SW480 (cell line): Measurements from ENCODE around the gene ZBTB22.

Source experiments
- DNase-seq: peaks from one replicate; pipeline ENCODE4 v3.0.0-alpha.2; 2016; ENCODE audit warnings: low spot score

The ZBTB22 gene

DNA sequence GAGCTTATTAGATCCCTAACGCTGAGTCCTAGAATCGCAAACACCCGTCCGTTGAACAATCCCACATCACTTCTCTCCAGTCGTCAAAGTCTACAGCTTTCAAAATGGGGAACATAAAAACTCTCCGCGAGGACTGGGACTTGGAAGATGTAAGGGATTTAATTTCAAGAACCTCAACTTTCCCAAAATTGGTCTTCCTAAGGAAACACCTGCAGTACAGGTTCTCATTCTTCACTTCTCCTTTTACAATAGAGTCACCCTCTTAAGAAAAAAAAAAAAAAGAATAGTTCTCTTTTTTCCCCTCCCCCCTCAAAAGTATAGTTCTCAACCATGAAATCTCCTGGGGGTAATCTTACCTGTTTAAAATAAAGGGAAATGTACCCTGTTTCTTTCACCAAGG is 6.6 kb upstream of the ZBTB22 start:
- no peak for DNase-seq

DNA sequence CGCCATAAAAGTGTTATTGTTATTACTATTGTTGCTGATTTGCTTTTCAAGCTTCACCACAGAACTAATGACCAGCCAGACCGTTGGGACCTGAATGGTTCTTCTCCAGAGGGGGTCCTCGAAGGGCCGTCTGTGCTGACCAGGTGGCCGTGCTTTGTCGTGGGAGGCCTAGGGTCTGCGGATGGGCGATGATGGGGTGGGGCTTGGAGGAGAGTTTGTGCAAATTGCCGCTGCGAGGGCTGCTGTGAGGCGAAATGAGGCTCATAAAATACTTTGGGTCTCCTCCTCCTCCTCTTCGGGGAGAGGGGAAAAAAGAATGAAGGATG is 6.0 kb upstream of the ZBTB22 start:
- no peak for DNase-seq

DNA sequence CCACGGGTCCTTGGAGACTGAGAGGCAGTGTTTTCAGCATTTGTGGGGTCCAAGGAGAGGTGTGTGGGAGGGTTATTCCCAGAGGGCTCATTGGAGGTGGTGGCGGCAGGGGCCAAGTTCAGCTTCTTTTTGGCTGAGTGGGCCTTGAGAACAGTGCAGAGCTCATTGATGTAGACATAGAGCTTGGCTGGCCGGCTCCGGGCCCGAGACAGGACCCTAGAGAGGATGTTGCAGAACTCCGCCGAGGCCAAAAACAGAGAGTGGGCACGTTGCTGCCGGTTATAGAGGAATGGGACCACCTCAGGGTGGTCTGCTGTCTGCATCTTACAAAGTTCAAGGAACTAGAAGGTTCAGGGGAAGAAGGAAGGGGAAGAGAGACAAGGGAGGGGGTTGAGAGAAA is 3.7 kb upstream of the ZBTB22 start:
- no peak for DNase-seq

DNA sequence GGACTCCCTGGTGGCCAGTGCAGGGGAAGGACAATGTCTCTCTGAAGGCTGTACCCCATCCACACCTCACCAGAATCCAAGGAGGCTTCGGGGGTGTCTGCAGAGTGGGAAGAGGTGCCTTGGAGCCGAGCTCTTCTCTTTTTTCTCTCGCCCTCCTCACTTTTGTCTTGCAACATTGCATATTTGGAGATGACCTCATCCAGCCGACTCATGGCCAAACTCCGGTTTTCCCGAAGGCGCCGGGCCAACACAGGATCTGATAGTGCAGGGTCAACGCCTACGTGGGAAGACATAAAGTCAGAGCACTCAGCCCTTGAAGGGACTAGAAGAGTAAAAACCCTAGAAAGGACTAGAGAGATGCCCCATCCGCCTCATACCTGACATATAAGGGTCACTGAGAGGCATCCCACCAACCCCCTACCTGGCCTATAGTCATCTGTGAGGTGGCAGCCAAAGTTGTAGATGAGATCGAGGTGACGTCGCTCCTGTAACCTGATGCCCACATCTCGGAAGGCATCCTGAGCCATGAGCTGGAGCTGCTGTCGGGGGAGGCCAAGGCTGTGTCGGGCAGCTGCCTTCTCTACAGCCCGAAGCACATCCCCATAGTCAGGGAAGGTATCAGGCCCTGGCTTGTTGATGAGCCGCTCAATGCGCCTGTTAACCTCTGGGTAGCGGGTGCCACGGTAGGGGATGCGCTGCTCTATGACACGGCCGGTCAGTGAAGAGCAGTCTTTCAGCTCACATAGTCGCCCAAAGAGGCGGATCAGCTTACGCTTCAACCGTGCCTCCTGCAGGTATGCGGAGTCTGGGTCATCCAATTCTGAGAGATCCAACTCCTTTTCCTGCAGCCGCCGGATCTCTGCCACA is 3.0 kb upstream of the ZBTB22 start:
- no peak for DNase-seq

DNA sequence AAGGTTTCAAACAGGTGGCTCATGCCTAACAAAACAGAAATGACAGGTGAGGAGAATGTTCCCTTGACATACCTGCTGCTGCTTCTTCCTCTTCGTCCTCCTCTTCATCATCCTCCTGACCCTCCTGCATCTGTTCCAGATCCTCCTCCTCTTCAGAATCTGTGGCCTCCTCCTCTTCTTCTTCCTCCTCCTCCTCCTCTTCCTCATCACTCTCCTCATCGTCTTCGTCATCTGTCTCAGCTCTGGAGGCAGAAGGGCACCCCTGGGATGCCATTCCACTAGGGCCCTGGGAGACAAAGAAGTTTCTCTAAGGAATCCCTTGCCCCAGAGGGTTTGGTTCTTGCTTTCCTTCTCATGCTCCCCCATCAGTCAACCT is 2.4 kb upstream of the ZBTB22 start:
- no peak for DNase-seq

DNA sequence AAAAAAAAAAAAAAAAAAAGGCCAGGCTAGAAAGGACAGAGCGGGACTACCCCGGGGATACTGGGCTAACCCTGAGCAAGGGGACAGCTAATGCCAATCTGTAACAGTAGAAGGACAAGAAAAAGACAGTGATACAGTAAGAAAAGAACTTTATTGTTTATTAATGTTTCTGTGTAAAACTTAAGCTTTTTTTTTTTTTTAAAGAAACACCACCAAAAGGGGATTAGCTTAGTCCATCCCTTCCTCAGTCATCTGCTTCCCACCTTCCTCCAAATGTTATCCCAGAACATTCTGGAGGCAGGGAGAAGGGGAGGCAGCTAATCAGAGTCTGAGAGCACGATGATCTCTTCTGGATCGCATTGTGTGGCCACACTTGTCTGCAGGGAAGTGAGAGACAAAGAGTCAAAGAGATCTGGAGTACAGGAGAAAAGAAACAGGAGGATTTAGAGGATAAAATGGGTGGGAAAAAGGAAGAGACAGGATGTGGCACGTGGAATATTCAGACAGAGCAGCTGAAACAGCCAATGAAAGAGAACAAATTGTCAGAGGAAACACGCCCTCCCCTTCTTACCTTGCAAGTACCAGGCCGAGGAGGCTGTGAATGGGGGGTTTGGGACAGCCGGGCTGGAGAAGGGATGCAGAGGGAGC is 1.0 kb upstream of the ZBTB22 start:
- no peak for DNase-seq

DNA sequence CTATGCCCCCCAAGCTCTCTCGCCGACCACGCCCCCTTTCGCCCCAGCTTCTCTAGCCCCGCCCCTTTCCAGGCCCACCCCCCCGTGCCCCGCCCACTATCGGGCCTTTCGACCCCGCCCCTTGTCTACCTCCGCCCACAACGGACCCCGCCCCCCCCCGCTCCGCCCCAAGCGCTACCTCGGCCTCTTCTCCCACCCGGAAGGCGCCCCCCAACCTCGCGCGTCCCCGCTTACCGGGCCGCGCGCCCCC is 200 bp downstream of the ZBTB22 start:
- no peak for DNase-seq

DNA sequence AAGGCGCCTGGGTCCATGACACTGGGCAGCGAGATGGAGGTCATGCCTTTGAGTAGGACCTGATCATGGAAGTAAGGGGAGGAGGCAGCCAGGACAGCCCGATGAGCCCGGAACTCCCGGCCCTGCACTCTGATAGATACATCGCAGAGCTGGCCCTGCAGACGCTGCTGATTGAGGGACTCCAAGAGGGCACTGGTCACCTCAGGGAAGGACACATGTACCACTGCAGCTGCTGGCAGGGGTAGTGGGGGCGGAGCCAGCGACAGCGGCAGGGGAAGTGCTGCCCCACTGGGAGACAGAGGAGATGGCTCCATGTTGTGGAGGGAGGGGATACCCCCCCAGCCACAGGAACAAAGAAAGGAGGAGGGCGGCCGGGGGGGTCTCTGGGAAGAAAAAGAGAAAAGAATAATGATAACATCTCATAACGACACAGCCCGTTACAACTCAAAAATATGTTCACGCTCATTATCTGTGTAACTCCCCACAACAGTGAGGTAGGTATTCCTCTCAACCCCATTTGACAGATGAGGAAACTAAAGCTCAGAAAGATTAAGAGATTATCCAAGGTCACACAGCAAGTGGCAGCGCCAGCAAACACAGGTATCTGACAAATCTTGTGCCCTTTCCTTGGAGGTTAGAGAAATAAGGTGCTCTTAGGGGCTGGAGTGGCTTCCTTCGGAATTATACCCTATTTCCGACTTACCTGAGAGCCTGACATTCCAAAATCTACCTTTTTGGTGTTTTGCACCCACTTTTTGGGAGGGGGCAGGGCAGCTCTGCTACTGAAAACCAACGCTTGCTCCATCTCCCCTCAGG is 733 bp downstream of the ZBTB22 start:
- DNase-seq: no peak

DNA sequence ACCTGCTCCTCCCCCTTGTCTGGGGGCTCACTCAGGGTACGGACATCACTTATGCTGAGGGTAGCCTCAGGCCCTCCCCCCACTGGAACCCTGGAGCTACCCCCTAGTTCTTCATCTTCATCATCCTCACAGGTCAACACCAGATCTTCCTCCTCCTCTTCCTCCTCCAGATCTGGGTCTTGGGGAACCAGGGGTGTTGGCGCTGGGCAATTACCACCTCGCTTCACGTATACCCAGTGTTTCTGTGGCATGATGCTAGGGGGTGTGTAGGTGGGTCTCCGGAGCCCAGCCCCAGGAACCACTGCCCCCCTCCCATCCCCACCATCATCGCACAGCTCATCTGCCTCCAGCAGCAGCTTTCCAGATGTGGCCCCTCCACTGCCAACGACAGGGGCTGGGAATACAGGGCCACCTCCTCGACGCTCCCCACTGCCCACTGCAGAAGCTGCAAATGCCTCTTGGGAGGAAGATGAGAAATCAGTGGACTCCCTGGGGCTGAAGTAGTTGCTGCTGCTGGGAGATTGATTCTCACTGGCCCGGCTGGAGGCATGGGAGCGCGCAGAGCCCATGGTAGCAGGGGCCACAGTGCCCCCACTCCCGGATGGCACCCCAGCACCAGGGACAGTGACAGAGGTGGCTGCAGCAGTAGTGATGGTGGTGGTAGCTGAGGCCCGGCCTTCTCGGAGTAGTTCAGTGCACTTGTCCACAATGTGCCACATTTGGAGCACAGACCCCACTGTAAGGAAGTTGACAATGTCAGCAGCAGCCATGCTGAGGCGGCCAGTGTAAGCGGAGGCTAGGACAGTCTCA is 1.5 kb downstream of the ZBTB22 start:
- DNase-seq: no peak

DNA sequence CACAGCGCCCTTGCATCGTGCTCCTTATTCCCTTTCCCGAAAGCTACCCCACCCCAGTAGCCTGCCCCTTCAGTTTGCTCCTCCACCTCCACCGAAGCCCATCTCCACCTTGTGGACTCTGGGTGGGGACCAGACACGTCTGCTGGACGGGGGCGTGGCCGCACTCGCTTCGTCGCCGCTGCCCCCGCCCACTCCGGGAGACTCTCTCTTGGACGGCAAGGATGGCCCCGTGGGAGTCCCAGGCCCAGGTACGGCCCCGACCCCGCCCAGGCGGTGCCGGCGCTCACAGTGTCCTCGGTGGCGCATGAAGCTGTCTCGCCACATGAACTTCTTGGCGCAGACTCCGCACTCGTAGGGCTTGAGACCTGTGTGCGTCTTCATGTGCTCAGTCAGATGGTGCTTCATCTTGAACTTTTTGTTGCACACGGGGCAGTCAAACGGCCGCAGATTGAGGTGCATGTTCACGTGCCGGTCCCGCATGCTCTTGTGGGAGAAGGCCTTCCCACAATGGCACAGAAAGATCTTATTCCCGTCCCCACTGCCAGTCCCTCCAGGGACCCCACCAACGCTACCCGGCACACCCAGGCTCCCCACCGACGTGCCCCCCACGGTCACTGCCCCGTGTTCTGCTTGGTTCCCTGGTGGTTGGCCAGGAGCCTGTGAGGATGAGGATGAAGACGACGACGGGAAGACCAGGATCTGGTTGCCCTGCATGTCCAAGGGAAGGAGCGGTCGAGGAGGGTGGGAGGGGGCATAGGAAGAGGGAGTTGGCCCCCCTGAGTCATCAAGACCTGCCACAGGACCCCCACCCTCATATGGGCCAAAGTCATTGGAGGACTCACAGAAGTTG is 2.4 kb downstream of the ZBTB22 start:
- peak; percentile 15 for DNase-seq

DNA sequence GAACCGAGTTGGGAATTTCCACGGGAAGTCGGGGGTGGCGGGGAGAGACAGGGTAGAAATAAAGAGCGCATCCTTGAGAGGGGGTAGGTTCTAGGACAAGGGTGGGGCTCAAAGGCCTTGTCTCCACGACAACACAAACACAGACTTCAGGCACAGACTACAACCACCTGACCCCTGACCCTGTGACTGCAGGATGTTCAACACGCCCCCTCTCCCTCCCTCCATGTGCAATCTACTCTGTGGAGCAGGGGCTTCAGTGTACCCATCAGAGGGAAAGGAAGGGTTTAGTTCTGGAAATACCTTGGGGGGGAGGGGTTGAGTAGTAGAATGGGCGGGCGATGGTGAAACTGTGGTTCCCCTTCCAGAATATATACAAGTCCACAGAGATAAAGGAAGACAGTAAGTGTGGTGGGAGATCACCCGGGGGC is 3.0 kb downstream of the ZBTB22 start:
- peak; percentile 58 for DNase-seq

DNA sequence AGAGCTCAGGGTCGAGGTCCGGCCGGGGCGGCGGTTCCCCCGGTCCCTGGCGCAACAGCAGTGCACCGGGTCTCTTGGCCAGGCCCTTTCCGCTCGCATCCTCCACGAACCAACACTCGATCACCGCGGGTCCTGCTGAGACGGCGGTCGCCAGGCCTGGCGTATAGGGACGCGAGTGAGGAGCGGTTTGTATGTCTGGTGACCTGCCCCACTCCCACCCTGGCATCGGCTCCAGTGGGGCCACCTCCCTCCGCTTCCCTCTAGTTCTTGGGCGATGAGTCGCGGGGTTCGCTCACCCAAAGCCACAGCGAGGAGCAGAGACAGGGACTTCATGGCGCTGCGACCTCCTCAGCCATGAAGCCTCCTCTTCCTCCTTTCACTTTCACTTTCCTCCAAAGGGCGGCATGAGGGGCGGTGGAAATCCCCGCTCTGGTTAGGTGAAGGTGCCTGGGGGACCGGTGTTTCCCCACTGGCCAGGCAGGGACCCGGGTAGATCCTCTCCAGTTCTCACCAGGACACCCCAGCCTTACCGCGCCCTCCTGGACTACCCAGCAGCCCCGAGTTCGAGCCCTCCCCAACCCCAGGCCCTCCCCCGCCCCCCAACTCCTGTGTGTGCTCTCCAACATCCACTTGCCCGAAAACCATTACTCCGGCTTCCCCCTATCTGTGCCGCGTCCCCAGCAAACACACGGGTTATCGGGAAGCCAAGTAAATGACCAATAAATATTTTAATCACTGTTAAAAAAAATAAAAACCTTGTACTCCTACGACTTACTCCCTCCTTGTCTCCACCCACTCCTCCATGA is 3.6 kb downstream of the ZBTB22 start, which contains the start of gene TAPBP:
TAPBP (minus strand) TSS at position 370 of the 806 bp plus-strand sequence; CDS start at position 333, 37 bp downstream.
- DNase-seq: peak; percentile 62

DNA sequence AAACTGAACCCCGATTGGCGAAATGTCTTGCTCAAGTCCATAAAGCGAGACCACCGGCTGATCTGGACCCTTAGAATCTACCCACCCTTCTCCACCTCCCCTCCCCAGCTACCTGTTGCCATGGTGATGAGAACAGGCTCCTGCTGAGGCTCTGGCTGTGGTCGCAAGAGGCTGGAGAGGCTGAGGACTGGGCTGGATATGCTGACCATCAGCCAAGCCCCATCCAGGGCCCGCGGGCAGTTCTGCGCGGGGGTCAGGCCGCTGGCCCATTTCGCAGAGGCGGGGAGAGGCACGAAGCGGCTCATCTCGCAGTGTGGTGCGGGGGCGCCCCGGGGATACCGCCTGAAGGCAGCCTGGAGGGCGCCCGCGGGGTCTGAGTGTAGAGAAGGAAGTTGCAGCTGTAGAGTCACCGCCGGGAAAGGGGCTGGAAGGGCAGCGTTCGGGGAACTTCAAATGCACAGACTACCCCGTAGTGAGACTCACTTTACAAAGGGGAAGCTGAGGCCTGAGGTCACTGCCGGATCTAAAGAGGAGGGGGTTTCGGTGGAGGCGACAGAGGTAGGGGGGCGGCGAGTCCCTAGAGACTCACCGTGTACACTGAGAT is 4.3 kb downstream of the ZBTB22 start:
- DNase-seq: no peak

DNA sequence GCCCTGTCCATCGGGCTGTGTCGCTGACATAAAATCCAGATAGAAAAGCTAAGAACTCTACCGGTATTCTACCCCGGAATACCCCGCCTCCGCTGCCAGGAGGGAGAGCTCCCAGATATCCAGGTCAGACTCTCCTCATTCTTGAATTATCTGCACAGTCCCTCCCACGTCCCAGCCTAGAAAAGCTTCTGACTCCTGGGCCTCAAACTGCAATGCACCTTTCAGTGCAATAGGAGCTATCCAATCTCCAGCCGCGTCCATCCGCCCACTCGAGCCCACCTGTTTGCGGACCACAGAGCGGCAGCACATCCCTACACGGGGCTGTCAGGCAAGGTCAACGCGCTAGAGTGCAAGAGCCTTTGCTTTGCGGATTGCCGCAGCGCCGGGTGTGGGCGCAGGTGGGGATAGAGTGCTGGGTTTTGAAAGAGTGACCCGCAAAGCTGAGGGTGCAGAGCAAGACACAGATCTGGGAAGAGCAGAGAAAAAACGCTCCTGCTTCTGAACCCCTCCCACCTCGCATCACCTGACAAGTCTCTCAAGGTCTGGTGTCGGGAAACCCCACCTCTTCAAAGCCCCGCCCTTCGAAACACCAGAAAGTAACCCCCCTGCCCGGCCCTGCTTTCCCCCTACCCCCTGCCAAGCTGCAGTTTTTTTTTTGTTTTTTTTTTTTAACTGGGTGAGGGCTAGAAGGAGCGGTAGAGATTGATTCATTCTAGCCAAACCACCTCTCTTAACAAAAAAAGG is 5.0 kb downstream of the ZBTB22 start:
- DNase-seq: peak; percentile 78

DNA sequence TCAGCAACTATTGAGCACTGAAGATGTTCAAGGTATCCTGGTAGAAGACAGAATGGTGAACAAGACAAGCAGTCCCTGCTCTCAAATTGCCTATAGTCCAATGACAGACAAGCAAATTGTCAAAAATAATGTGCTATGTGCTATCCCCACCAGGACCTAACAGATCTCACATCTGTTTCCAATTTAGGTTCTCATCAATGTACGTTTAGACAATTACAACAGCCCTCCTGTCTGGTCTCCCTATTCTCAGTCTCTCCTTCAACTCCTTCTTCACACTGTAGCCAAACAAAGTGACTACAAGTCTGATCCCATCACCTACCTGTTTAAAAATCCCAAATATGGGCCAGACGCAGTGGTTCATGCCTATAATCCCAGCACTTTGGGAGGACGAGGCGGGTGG is 11.2 kb downstream of the ZBTB22 start:
- no peak for DNase-seq

DNA sequence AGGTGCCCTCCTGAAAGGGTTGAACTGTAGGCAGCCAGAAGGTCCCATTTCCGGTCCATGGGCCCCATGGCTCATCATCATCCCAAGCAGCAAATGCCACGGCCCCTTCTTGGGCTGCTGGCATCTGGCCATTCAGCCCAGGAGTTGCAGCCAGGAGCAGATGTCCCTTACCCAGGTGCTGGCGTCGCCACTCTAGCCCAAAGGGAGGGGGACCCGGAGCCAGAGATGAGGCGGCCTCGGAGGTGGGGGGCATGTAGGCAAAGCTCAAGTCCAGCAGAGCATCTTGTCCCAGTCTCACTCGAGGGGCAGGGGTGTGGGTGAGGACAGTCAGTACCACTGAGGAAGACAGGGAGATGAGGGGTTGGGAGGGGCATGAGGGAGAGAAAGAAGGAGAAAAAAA is 12.5 kb downstream of the ZBTB22 start:
- no peak for DNase-seq

DNA sequence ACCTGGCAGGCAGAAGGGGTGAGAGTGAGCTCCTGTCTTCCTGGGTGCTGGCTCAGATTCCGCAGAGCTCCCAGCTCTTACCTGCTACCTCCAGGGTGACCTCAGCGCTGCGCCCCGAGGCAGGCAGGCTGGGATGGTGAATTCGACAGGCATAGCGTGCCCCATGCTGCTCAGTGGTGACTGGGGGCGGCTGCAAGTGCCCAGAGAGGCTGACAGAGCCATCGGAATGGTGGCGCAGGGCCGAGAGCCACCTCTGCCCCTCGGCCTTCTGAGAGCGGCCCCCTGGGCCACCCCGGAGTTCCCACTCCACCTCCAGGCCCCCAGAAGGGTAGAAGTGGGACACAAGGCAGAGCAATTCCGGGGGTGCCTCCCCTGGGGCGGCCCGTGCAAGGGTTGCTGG is 13.3 kb downstream of the ZBTB22 start:
- no peak for DNase-seq

DNA sequence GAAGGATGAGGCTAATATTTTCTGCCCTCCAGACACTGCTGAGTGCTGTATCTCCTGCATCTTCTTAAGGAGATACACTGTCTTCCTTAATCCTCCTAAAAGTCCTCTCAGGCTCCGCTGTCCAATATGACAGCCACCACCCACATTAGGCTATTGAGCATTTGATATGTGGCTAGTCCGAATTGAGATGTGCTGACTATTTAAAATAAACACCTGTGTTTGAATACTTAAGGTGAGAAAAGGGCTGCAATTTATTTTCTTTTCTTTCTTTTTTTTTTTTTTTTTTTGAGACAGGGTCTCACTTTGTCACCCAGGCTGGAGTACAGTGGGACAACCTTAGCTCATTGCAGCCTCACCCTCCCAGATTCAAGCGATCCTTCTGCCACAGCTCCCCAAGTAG is 15.7 kb downstream of the ZBTB22 start:
- DNase-seq: no peak

DNA sequence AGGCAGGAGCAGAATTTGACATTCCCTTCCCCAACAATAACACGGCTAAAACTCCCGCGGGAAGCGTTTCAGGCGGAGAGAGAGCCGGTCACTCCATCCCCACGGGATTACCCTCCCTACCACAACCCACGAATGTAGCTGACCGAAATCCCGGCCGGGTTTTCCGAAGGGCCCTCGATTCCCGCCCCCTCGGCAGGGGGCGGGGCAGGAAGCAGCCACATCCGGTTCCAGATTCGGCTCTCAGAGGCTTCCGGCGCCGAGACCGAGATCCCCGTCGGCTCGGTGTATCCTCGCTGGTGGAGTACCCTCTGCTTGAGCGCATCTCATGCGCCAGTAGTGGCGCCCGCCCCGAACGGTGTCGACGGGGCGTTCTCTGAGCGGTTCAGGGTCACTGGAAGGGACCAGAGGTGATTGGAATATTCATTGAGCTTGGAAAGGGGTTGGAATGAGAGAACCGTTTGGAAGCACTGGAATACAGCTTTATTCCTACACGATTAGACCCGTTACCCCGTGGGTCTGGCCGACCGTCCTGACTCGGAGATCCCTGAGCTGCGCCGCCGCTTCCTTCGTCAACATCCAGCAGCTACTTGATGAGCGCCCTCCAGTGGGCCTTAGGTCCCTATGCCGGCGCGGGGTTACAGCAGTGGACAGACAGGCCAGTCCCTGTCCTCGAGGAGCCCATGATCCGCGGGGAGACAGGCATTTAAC is 18.2 kb downstream of the ZBTB22 start:
- peak; percentile 91 for DNase-seq
